Measurements from ENCODE around the gene ATP6V1E1. TPM values are rescaled to one million over a fixed set of nuclear protein-coding genes. Genes with fewer than 3 reads are reported as not detected.

The ATP6V1E1 gene
- total RNA-seq, 1 experiment from 2014 or later, result 121 TPM

DNA sequence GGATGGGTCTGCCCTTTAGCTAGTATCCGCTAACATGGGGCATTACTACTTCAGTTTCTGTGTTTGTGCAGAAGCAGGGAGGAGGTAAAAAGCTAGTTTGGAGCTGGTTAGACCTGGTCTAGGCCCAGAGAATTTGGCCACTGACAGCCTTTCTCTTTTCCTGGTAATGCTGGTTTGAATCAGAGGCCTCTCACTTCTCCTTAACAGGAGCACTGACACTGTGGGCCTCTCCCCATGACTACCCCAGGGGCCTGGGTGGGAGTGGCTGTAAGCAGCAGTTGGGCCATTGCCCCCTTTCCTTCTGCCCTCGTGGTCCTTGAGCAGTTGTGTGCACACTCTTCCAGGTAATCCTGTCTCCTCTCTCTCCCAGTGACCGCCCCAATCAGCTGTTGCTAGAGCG is 73.7 kb downstream of the ATP6V1E1 start:
- Histone ChIP-seq H3K27me3 (replicated peaks; ENCODE audit: insufficient read depth, low read depth, low read length, poor library complexity) (no peaks in the 10 kb centered on the region), H3K4me1 (ENCODE audit: insufficient read depth, low read length, poor library complexity, severe bottlenecking) (no peaks in the 10 kb centered on the region), H3K36me3 (ENCODE audit: insufficient read depth, low read length, poor library complexity, severe bottlenecking) (no peaks in the 10 kb centered on the region), H3K4me3 (ENCODE audit: low read depth, low read length, poor library complexity, severe bottlenecking) (no peak overlapping the region), H3K9me3 (ENCODE audit: low read depth, low read length, poor library complexity, severe bottlenecking) (no peaks in the 10 kb centered on the region), H3K27ac (ENCODE audit: low read depth, low read length, poor library complexity, severe bottlenecking) (no peak overlapping the region)
- intact Hi-C loops (cut with micrococcal nuclease; ENCODE audit: unreplicated experiment), result loop anchor here (10.0 kb wide), 1 partner anchor 520 kb away; the partner anchor contains the start of gene PEX26
- TF ChIP-seq, protein P1, sequence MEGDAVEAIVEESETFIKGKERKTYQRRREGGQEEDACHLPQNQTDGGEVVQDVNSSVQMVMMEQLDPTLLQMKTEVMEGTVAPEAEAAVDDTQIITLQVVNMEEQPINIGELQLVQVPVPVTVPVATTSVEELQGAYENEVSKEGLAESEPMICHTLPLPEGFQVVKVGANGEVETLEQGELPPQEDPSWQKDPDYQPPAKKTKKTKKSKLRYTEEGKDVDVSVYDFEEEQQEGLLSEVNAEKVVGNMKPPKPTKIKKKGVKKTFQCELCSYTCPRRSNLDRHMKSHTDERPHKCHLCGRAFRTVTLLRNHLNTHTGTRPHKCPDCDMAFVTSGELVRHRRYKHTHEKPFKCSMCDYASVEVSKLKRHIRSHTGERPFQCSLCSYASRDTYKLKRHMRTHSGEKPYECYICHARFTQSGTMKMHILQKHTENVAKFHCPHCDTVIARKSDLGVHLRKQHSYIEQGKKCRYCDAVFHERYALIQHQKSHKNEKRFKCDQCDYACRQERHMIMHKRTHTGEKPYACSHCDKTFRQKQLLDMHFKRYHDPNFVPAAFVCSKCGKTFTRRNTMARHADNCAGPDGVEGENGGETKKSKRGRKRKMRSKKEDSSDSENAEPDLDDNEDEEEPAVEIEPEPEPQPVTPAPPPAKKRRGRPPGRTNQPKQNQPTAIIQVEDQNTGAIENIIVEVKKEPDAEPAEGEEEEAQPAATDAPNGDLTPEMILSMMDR (conservative IDR thresholded peaks at IDR 0.05; ENCODE audit: low read depth, low read length), result no peak
- no peak for TF ChIP-seq EZH2 (IDR thresholded peaks at IDR 0.05; ENCODE audit: borderline replicate concordance, low read depth, low read length, poor library complexity, severe bottlenecking)
- BruUV-seq (replicated peaks), result no TSS peak
- ChIA-PET CTCF (interaction anchor here (0.5 kb wide), 1 partner anchor 71 kb away, joined by 3 read pairs; no protein-coding TSS in a partner anchor), POLR2A (ENCODE audit: low non-redundant PET) (no interaction called here)
- no peak for DNase-seq (ENCODE audit: low spot score)

DNA sequence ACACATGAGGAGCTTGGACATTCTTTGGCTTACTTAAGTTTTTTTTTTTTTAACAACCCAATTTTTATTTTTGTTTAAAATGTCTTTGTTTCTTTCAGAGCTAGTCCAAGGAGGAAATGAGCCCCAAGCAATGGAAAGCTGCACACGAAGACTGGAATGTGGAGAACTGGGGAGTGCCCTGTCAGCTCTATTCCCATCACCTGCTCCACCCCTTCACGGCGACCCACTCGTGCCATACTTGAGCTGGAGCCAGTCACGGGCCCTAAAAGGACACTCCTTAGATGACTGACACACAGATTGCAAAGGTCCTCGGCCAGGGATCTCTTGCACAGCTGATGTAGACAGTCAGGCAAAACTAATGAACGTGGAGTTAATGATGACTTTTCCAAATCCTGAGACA is 75.8 kb downstream of the ATP6V1E1 start:
- Histone ChIP-seq H3K4me1 (ENCODE audit: insufficient read depth, low read length, poor library complexity, severe bottlenecking) (no peaks in the 10 kb centered on the region), H3K27me3 (replicated peaks; ENCODE audit: insufficient read depth, low read depth, low read length, poor library complexity) (no peaks in the 10 kb centered on the region), H3K9me3 (ENCODE audit: low read depth, low read length, poor library complexity, severe bottlenecking) (no peaks in the 10 kb centered on the region), H3K27ac (ENCODE audit: low read depth, low read length, poor library complexity, severe bottlenecking) (no peak overlapping the region), H3K36me3 (ENCODE audit: insufficient read depth, low read length, poor library complexity, severe bottlenecking) (no peaks in the 10 kb centered on the region), H3K4me3 (ENCODE audit: low read depth, low read length, poor library complexity, severe bottlenecking) (no peak overlapping the region)
- ChIA-PET CTCF (no interaction called here), POLR2A (ENCODE audit: low non-redundant PET) (no interaction called here)
- no TSS peak for BruUV-seq (replicated peaks)
- no peak for DNase-seq (ENCODE audit: low spot score)
- intact Hi-C loops (cut with micrococcal nuclease; ENCODE audit: unreplicated experiment), result loop anchor here (10.0 kb wide), 1 partner anchor 522 kb away; the partner anchor contains the start of gene PEX26
- TF ChIP-seq, protein P1 (conservative IDR thresholded peaks at IDR 0.05; ENCODE audit: low read depth, low read length), result no peak
- TF ChIP-seq EZH2 (IDR thresholded peaks at IDR 0.05; ENCODE audit: borderline replicate concordance, low read depth, low read length, poor library complexity, severe bottlenecking), result no peak

DNA sequence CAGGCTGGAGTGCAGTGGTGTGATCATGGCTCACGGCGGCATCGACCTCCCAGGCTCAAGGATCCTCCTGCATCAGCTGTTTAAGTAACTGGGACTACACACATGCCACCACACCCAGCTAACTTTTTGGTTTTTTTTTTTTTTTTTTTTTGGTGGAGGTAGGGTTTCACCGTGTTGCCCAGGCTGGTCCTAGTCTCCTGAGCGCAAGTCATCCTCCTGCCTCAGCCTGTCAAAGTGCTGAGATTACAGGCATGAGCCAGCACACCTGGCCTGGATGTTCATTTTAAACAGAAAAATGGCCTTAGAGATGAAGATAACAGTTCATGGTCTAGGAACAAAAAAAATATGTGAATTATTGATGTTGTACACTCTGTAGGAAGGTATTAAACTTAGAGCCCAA is 78.9 kb downstream of the ATP6V1E1 start:
- no peaks in the 10 kb centered on the region for H3K36me3 ChIP-seq (ENCODE audit: insufficient read depth, low read length, poor library complexity, severe bottlenecking)

More for the DNA sequence above, 78.9 kb downstream of the ATP6V1E1 start:
- Histone ChIP-seq H3K27me3 (replicated peaks; ENCODE audit: insufficient read depth, low read depth, low read length, poor library complexity) (no peaks in the 10 kb centered on the region), H3K4me1 (ENCODE audit: insufficient read depth, low read length, poor library complexity, severe bottlenecking) (no peaks in the 10 kb centered on the region), H3K4me3 (ENCODE audit: low read depth, low read length, poor library complexity, severe bottlenecking) (no peak overlapping the region), H3K9me3 (ENCODE audit: low read depth, low read length, poor library complexity, severe bottlenecking) (no peaks in the 10 kb centered on the region), H3K27ac (ENCODE audit: low read depth, low read length, poor library complexity, severe bottlenecking) (no peak overlapping the region)
- CTCF ChIA-PET, result interaction anchor here (0.6 kb wide), 1 partner anchor 9 kb away, joined by 4 read pairs; no protein-coding TSS in a partner anchor
- BruUV-seq (replicated peaks), result no TSS peak
- no peak for TF ChIP-seq EZH2 (IDR thresholded peaks at IDR 0.05; ENCODE audit: borderline replicate concordance, low read depth, low read length, poor library complexity, severe bottlenecking)
- TF ChIP-seq, protein P1 (conservative IDR thresholded peaks at IDR 0.05; ENCODE audit: low read depth, low read length), result no peak
- no peak for DNase-seq (ENCODE audit: low spot score)
- POLR2A ChIA-PET (ENCODE audit: low non-redundant PET), result no interaction called here
- intact Hi-C loops (cut with micrococcal nuclease; ENCODE audit: unreplicated experiment), result loop anchor here (10.0 kb wide), 1 partner anchor 525 kb away; the partner anchor contains the start of gene PEX26
